Kidney epithelial cell (primary cell): ENCODE data around the gene BUD31. TPM values are rescaled to one million over a fixed set of nuclear protein-coding genes. Genes with fewer than 3 reads are reported as not detected.

Source experiments
- DNase-seq: peaks from one replicate; pipeline ENCODE4 v3.0.0-alpha.2; 2010; ENCODE audit warnings: low read depth
- H3K27me3 ChIP-seq: 2 replicates; pipeline ENCODE4 v1.6.0; 2011; ENCODE audit warnings: low read length; ENCODE audit not compliant: control insufficient read depth, insufficient read depth
- H3K36me3 ChIP-seq: 2 replicates; pipeline ENCODE4 v1.5.1; 2011; ENCODE audit warnings: low read length; ENCODE audit not compliant: control insufficient read depth, insufficient read depth
- H3K4me3 ChIP-seq: 2 replicates; pipeline ENCODE4 v1.5.1; 2011; ENCODE audit warnings: low read depth, mild to moderate bottlenecking, control low read depth, low read length
- CTCF ChIP-seq: IDR thresholded peaks from 2 replicates; pipeline ENCODE4 v1.5.1; 2011; ENCODE audit warnings: mild to moderate bottlenecking, moderate library complexity, low read length, control low read depth, inconsistent platforms; ENCODE audit not compliant: insufficient read depth, poor library complexity, severe bottlenecking
- total RNA-seq: library from RNA; depleted of rRNA; stranded (reverse); fragments of >200 nt; gene quantifications from 2 replicates; pipeline ENCODE4 v1.2.3, GENCODE V29; 2015

The BUD31 gene
- total RNA-seq, 1 donor from 2014 or later = 153 TPM

- Histone ChIP-seq H3K36me3 (no peaks in the 10 kb centered on the region), H3K27me3 (no peaks in the 10 kb centered on the region), H3K4me3 (no peak overlapping the region)
- no peak for TF ChIP-seq CTCF
- no peak for DNase-seq
These were observed 42.1 kb upstream of the BUD31 start for GRCh38 chr7:99366646-99367045.

- TF ChIP-seq CTCF = no peak
- DNase-seq = no peak
- H3K4me3 ChIP-seq = no peak overlapping the region
- no peaks in the 10 kb centered on the region for H3K36me3 ChIP-seq
- H3K27me3 ChIP-seq = no peaks in the 10 kb centered on the region
These were observed 39.9 kb upstream of the BUD31 start for GRCh38 chr7:99368750-99369389.

GRCh38 chr7:99369767-99370391, 38.9 kb upstream of the BUD31 start:
- no peak for TF ChIP-seq CTCF
- no peak for DNase-seq
- H3K27me3 ChIP-seq = no peaks in the 10 kb centered on the region
- H3K4me3 ChIP-seq = no peak overlapping the region
- no peaks in the 10 kb centered on the region for H3K36me3 ChIP-seq

GRCh38 chr7:99371376-99371920, 37.3 kb upstream of the BUD31 start:
- Histone ChIP-seq H3K4me3 (no peak overlapping the region), H3K27me3 (no peaks in the 10 kb centered on the region), H3K36me3 (no peaks in the 10 kb centered on the region)
- no peak for DNase-seq
- no peak for TF ChIP-seq CTCF

GRCh38 chr7:99372275-99373090, 36.3 kb upstream of the BUD31 start:
- TF ChIP-seq CTCF = no peak
- Histone ChIP-seq H3K27me3 (no peaks in the 10 kb centered on the region), H3K36me3 (no peaks in the 10 kb centered on the region), H3K4me3 (peak overlapping the region; percentile 3)
- DNase-seq = peak; percentile 79
